ENCODE results near the gene NPIPB2. TPM values are rescaled to one million over a fixed set of nuclear protein-coding genes. Genes with fewer than 3 reads are reported as not detected.

Gene NPIPB2
- total and polyA plus RNA-seq, 10 of the 15 experiments (the other 5 are each of a cell fraction or from before 2014, with no cell fraction given), result 1.9 to 29.3 (median 10.8) TPM

DNA sequence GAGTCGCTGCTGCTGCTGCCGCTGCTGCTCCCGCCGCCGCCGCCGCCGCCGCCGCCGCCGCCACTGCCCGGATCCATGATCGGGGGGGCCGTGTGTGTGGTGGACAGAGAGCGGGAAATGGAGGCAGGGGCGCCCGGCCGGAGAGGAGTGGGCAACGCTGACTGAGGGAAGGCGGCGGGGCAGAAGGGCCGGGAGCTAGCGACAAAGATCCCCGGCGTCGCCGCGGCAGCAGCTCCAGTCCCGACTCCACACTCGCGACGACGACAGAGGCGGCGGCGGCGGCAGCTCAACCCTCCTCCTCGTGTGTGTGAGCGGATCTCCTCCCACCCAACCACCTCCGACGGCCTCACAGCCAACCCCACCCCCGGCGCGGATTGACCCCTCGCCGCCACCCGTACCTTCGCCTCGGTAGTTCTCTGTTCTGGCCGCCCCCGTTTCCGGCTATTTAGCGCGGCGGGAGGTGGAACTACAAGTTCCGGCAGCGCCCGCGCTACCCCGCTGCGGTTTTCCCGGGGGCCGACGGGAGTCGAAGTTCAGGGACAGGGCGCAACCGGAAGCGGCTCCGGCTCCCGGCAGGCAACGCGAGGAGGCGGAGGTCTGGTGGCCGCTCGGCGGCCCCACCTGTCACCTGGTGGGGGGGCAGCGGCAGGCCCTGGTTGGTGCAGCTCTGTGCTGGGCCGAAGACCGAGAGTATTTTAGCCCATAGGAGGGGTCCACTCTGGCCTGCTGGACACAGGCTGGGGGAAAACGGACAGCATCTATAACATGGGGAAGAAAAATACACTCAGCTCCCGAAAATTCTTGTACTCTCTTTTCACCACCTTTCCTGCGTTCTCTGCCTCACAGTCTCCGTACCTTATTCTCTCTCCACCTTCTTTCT is 26.0 kb downstream of the NPIPB2 start, which contains the start of gene GSPT1 (continued):
- 0 out of 2 replicates have a peak, but pooled peaks have one; percentile 56 for TF ChIP-seq ZBTB33 (IDR thresholded peaks at IDR 0.05)
- TF ChIP-seq LARP7 (IDR thresholded peaks at IDR 0.05), result peak; percentile 32; the same call in 1 of the 2 replicates
- TF ChIP-seq SREBF2 (IDR thresholded peaks at IDR 0.05; ENCODE audit: low read length), result peak; percentile 35; the same call in 1 of the 2 replicates
- TF ChIP-seq ZNF217 (IDR thresholded peaks at IDR 0.05), result no peak
- TF ChIP-seq USF2 (IDR thresholded peaks at IDR 0.05; ENCODE audit: borderline replicate concordance, low read depth, low read length), result no peak
- peak; percentile 79 for TF ChIP-seq MYC (IDR thresholded peaks at IDR 0.05; ENCODE audit: insufficient read depth, insufficient read length, insufficient replicate concordance, low read length, severe bottlenecking)
- TF ChIP-seq POLR2AphosphoS2 (IDR thresholded peaks at IDR 0.05; ENCODE audit: low read depth, low read length), result peak; percentile 56; the same call in 1 of the 2 replicates
- TF ChIP-seq ETV6 (conservative IDR thresholded peaks at IDR 0.05 in 1 of 2, IDR thresholded peaks at IDR 0.05 in 1 of 2; ENCODE audit: borderline replicate concordance in 1 of 2, low read depth in 1 of 2), result 0 out of 4 replicates have a peak, but pooled peaks of 1 of the 2 experiments have one; percentile 20
- TF ChIP-seq NRF1 (conservative IDR thresholded peaks at IDR 0.05; ENCODE audit: low read depth, low read length), result no peak
- TF ChIP-seq ZBTB4 (CRISPR knock-in tag; IDR thresholded peaks at IDR 0.05), result no peak
- no peak for TF ChIP-seq ZNF622 (IDR thresholded peaks at IDR 0.05)
- no peak; the same call in 1 of the 2 replicates for TF ChIP-seq ZSCAN29 (IDR thresholded peaks at IDR 0.05)
- TF ChIP-seq SMAD5 (IDR thresholded peaks at IDR 0.05; ENCODE audit: low read depth), result peak; percentile 77
- TF ChIP-seq ZZZ3 (IDR thresholded peaks at IDR 0.05; ENCODE audit: control insufficient read depth, insufficient read length, low read depth), result no peak
- TF ChIP-seq SMAD1 (IDR thresholded peaks at IDR 0.05; ENCODE audit: low read depth, partially characterized antibody), result no peak
- TF ChIP-seq, protein P1, sequence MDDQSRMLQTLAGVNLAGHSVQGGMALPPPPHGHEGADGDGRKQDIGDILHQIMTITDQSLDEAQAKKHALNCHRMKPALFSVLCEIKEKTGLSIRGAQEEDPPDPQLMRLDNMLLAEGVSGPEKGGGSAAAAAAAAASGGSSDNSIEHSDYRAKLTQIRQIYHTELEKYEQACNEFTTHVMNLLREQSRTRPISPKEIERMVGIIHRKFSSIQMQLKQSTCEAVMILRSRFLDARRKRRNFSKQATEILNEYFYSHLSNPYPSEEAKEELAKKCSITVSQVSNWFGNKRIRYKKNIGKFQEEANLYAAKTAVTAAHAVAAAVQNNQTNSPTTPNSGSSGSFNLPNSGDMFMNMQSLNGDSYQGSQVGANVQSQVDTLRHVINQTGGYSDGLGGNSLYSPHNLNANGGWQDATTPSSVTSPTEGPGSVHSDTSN (IDR thresholded peaks at IDR 0.05; ENCODE audit: insufficient replicate concordance, low read depth, low read length), result no peak
- no peak for TF ChIP-seq CEBPZ (IDR thresholded peaks at IDR 0.05; ENCODE audit: low read depth, low read length)

Measured in GM12878 (cell line).